PC-3 (cell line): ENCODE results near the gene PPHLN1. TPM values are rescaled to one million over a fixed set of nuclear protein-coding genes. Genes with fewer than 3 reads are reported as not detected.

Experiments
- ATAC-seq: fragments of 200-7000 bp; cut with Tn5 transposase; 2 replicates; pipeline ENCODE4 v1.9.1; 2020; ENCODE audit warnings: mild to moderate bottlenecking, moderate library complexity
- BruUV-seq: library from RNA; stranded (reverse); fragments of 400-500 nt; replicated peaks from 2 replicates; lab custom pipeline; 2021; lab: Mats Ljungman, UMichigan
- CTCF ChIA-PET: fragments of 300-600 bp; sonication (Branson Sonifier 250); formaldehyde crosslinking; loops from one replicate; lab custom pipeline; 2022; ENCODE audit warnings: antibody characterized with exemption; lab: Charles Lee
- POLR2A ChIA-PET: fragments of 300-600 bp; sonication (Branson Sonifier 250); formaldehyde crosslinking; loops from one replicate; lab custom pipeline; 2022; ENCODE audit warnings: antibody characterized with exemption; ENCODE audit not compliant: unreplicated experiment; lab: Charles Lee
- DNase-seq: peaks from one replicate; pipeline ENCODE4 v3.0.0-alpha.2; 2015
- H2AFZ ChIP-seq: fragments of 300-600 bp; sonication (generic); 2 replicates; pipeline ENCODE4 v1.6.0; 2016; ENCODE audit warnings: antibody characterized with exemption, low read length
- H3F3A ChIP-seq: fragments of 300-600 bp; sonication (generic); one replicate; pipeline ENCODE4 v1.6.0; 2017; ENCODE audit warnings: antibody characterized with exemption, low read length, control low read depth, mild to moderate bottlenecking; ENCODE audit not compliant: unreplicated experiment
- H3K27ac ChIP-seq: fragments of 300-600 bp; sonication (generic); 2 replicates; pipeline ENCODE4 v1.5.1; 2016; ENCODE audit warnings: mild to moderate bottlenecking, low read length
- H3K27me3 ChIP-seq: fragments of 300-600 bp; sonication (generic); 2 replicates; pipeline ENCODE4 v1.6.1; 2016; ENCODE audit warnings: low read length, mixed read lengths
- H3K36me3 ChIP-seq: fragments of 300-600 bp; sonication (generic); 2 replicates; pipeline ENCODE4 v1.6.1; 2016; ENCODE audit warnings: low read depth, mixed run types, low read length, mixed read lengths
- H3K4me1 ChIP-seq: fragments of 300-600 bp; sonication (generic); 2 replicates; pipeline ENCODE4 v1.5.1; 2016; ENCODE audit warnings: low read length; ENCODE audit not compliant: insufficient read depth
- H3K4me2 ChIP-seq: fragments of 300-600 bp; sonication (generic); 2 replicates; pipeline ENCODE4 v1.6.0; 2016; ENCODE audit warnings: low read length
- H3K4me3 ChIP-seq: fragments of 300-600 bp; sonication (generic); 2 replicates; pipeline ENCODE4 v1.5.1; 2016; ENCODE audit warnings: mild to moderate bottlenecking, low read length, mixed read lengths
- H3K79me2 ChIP-seq: fragments of 300-600 bp; sonication (generic); 2 replicates; pipeline ENCODE4 v1.6.1; 2017; ENCODE audit warnings: low read length, mixed read lengths
- H3K9ac ChIP-seq: fragments of 300-600 bp; sonication (generic); 2 replicates; pipeline ENCODE4 v1.6.0; 2016; ENCODE audit warnings: mild to moderate bottlenecking, low read length
- H3K9me2 ChIP-seq: fragments of 300-600 bp; sonication (generic); replicated peaks from 2 replicates; pipeline ENCODE4 v1.6.1; 2016; ENCODE audit warnings: mixed run types, low read length, mixed read lengths
- H3K9me3 ChIP-seq: fragments of 300-600 bp; sonication (generic); 2 replicates; pipeline ENCODE4 v1.6.1; 2016; ENCODE audit warnings: low read length, mixed read lengths
- H4K20me1 ChIP-seq: fragments of 300-600 bp; sonication (generic); 2 replicates; pipeline ENCODE4 v1.6.1; 2016; ENCODE audit warnings: low read length, mixed read lengths
- EZH2 ChIP-seq: fragments of 300-600 bp; sonication (generic); IDR thresholded peaks from one replicate; pipeline ENCODE4 v1.6.1; 2017; ENCODE audit warnings: antibody characterized with exemption, mild to moderate bottlenecking, low read length; ENCODE audit not compliant: unreplicated experiment
- EZH2phosphoT487 ChIP-seq: fragments of 300-600 bp; sonication (generic); IDR thresholded peaks from 2 replicates; pipeline ENCODE4 v1.6.1; 2018; ENCODE audit warnings: mild to moderate bottlenecking, antibody characterized with exemption, low read length, borderline replicate concordance
- intact Hi-C: fragments of 100-400 bp; cut with micrococcal nuclease; formaldehyde crosslinking; loops from 2 replicates; pipeline ENCODE4 v1.9.0; 2023
- total RNA-seq: library from RNA; depleted of rRNA; stranded (reverse); fragments of >200 nt; gene quantifications from 2 replicates; pipeline ENCODE4 v1.2.3, GENCODE V29; 2014
- TF ChIP-seq, protein P1 (sequence below): fragments of 300-600 bp; sonication (generic); conservative IDR thresholded peaks from 2 replicates; pipeline ENCODE4 v1.5.1; 2017; ENCODE audit warnings: antibody characterized with exemption, low read depth, mild to moderate bottlenecking, low read length

The PPHLN1 gene
- total RNA-seq, 1 experiment from 2014 or later, result 82.0 TPM

DNA sequence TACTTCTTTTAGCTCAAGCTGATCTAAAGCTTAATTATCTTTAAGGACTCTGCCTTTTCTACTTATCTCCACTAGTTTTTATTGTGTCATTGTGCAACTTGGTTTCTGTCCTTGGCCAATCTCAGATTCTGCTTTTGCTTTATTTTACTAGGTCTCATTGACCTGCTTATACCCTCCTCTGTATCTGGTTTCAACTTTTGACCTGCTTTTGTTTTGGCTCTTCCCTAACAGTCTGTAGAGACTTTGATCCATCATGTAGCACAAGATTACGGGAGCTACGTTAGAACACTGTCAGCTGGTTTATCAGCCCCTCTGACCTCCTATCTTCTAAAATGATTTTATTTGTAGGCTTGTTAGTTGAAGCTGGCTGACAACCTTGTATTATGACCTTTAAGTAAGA lies 43.7 kb upstream of the PPHLN1 start:
- DNase-seq (no peak), ATAC-seq (no peak)
- TF ChIP-seq EZH2 (no peak), EZH2phosphoT487 (no peak)
- TF ChIP-seq, protein P1, sequence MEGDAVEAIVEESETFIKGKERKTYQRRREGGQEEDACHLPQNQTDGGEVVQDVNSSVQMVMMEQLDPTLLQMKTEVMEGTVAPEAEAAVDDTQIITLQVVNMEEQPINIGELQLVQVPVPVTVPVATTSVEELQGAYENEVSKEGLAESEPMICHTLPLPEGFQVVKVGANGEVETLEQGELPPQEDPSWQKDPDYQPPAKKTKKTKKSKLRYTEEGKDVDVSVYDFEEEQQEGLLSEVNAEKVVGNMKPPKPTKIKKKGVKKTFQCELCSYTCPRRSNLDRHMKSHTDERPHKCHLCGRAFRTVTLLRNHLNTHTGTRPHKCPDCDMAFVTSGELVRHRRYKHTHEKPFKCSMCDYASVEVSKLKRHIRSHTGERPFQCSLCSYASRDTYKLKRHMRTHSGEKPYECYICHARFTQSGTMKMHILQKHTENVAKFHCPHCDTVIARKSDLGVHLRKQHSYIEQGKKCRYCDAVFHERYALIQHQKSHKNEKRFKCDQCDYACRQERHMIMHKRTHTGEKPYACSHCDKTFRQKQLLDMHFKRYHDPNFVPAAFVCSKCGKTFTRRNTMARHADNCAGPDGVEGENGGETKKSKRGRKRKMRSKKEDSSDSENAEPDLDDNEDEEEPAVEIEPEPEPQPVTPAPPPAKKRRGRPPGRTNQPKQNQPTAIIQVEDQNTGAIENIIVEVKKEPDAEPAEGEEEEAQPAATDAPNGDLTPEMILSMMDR, result no peak
- no peaks in the 10 kb centered on the region for H3K36me3 ChIP-seq
- 0 out of 2 replicates have a peak, but pooled peaks cover under 1% of the 10 kb centered on the region for H3K27me3 ChIP-seq
- no peaks in the 10 kb centered on the region for H3K79me2 ChIP-seq
- no peaks in the 10 kb centered on the region for H3K4me1 ChIP-seq
- H3K9ac ChIP-seq, result no peak overlapping the region
- no peak overlapping the region for H3K4me2 ChIP-seq
- no peaks in the 10 kb centered on the region for H4K20me1 ChIP-seq
- H3K9me2 ChIP-seq, result no peaks in the 10 kb centered on the region
- no peaks in the 10 kb centered on the region for H3F3A ChIP-seq
- no TSS peak for BruUV-seq
- CTCF ChIA-PET, result no interaction called here
- intact Hi-C loops, result no loop called here
- H3K27ac ChIP-seq, result no peak overlapping the region
- no peak overlapping the region for H2AFZ ChIP-seq
- no peaks in the 10 kb centered on the region for H3K9me3 ChIP-seq
- no peak overlapping the region for H3K4me3 ChIP-seq
- POLR2A ChIA-PET, result no interaction called here

DNA sequence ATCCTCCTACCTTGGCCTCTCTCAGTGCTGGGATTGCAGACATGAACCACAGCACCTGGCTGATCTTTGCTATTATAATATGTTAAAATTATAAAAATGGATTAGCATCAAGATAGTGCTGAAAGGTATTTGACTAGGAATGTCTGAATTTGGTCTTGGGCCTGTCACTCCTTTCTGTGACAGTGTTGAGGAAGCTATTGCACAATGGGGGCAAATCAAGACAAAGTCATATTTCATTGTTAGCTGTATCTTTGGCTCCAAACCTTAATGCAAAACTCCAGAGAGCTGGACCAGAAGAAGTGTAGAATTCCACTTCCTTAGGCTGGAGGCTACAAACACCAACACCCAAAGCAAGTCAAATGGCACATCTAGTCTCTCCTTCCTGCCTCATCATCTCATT lies 42.2 kb upstream of the PPHLN1 start:
- H3K27me3 ChIP-seq, result no peaks in the 10 kb centered on the region
- no peak overlapping the region for H2AFZ ChIP-seq
- no peak overlapping the region for H3K4me3 ChIP-seq
- H3K4me1 ChIP-seq, result no peaks in the 10 kb centered on the region
- H3K36me3 ChIP-seq, result no peaks in the 10 kb centered on the region
- no peak overlapping the region for H3K27ac ChIP-seq
- H3K9ac ChIP-seq, result no peak overlapping the region
- no peak for DNase-seq
- H4K20me1 ChIP-seq, result no peaks in the 10 kb centered on the region
- no peak for ATAC-seq
- H3K4me2 ChIP-seq, result no peak overlapping the region
- no peaks in the 10 kb centered on the region for H3F3A ChIP-seq
- intact Hi-C loops, result no loop called here
- H3K9me2 ChIP-seq, result no peaks in the 10 kb centered on the region
- ChIA-PET POLR2A (no interaction called here), CTCF (no interaction called here)
- H3K79me2 ChIP-seq, result no peaks in the 10 kb centered on the region
- no peak for TF ChIP-seq EZH2phosphoT487
- TF ChIP-seq EZH2, result no peak
- TF ChIP-seq, protein P1, result no peak
- H3K9me3 ChIP-seq, result no peaks in the 10 kb centered on the region
- BruUV-seq, result no TSS peak

DNA sequence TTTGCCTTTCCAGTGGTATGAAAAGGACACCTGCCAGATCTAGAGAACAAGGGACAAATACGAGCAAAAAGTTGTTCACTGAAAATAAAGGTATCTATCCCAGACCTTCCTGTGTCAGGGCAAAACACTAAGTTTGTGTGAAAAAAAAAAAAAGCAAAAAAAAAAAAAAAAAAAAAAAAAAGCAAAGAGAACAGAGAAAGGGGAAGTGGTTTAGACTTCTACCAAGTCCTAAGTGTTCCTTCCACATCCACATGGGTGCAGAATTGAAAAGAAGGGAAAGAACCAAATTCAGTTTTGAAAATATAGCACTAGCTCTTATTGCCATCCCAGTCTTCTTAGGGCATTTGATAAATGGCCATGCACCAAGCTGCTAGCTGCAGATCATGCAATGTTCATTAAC lies 41.8 kb upstream of the PPHLN1 start:
- intact Hi-C loops, result no loop called here

More for the DNA sequence above, 41.8 kb upstream of the PPHLN1 start:
- Histone ChIP-seq H3K4me3 (no peak overlapping the region), H3K27me3 (no peaks in the 10 kb centered on the region), H4K20me1 (no peaks in the 10 kb centered on the region), H3F3A (no peaks in the 10 kb centered on the region), H3K36me3 (no peaks in the 10 kb centered on the region), H3K4me2 (no peak overlapping the region), H3K9me3 (no peaks in the 10 kb centered on the region), H3K9ac (no peak overlapping the region), H3K4me1 (no peaks in the 10 kb centered on the region), H3K9me2 (no peaks in the 10 kb centered on the region), H3K79me2 (no peaks in the 10 kb centered on the region), H2AFZ (no peak overlapping the region), H3K27ac (no peak overlapping the region)
- BruUV-seq, result no TSS peak
- ChIA-PET CTCF (no interaction called here), POLR2A (no interaction called here)
- ATAC-seq (no peak), DNase-seq (no peak)
- TF ChIP-seq EZH2 (no peak), EZH2phosphoT487 (no peak)
- TF ChIP-seq, protein P1, result no peak
